IMR-90 (cell line): ENCODE measurements around the gene DNAH3.

Source experiments
- BHLHE40 ChIP-seq: fragments of 150-350 bp; IDR thresholded peaks from 2 replicates; pipeline ENCODE4 v1.6.1; 2016; ENCODE audit warnings: mild to moderate bottlenecking, low read depth, low read length
- CEBPB ChIP-seq: IDR thresholded peaks from 2 replicates; pipeline ENCODE4 v1.6.1; 2012; ENCODE audit warnings: low read depth, low read length, improper control_type of control experiment
- CHD1 ChIP-seq: IDR thresholded peaks from 2 replicates; pipeline ENCODE4 v1.6.1; 2012; ENCODE audit warnings: low read depth, low read length, improper control_type of control experiment
- CTCF ChIP-seq: conservative IDR thresholded peaks from 2 replicates; pipeline ENCODE4 v1.5.1; 2012; ENCODE audit warnings: mild to moderate bottlenecking, low read depth, low read length, improper control_type of control experiment
- FOS ChIP-seq: fragments of 150-350 bp; IDR thresholded peaks from 2 replicates; pipeline ENCODE4 v1.6.1; 2016; ENCODE audit warnings: low read depth, low read length
- MAFK ChIP-seq: IDR thresholded peaks from 2 replicates; pipeline ENCODE4 v1.6.1; 2012; ENCODE audit warnings: low read depth, low read length, improper control_type of control experiment
- MAZ ChIP-seq: IDR thresholded peaks from 2 replicates; pipeline ENCODE4 v1.6.1; 2012; ENCODE audit warnings: low read depth, mild to moderate bottlenecking, low read length, improper control_type of control experiment, moderate library complexity, borderline replicate concordance
- MXI1 ChIP-seq: IDR thresholded peaks from 2 replicates; pipeline ENCODE4 v1.6.1; 2012; ENCODE audit warnings: low read depth, mild to moderate bottlenecking, low read length, moderate library complexity, borderline replicate concordance
- POLR2A ChIP-seq: IDR thresholded peaks from 2 replicates; pipeline ENCODE4 v1.6.1; 2012; ENCODE audit warnings: mild to moderate bottlenecking, low read depth, low read length
- RAD21 ChIP-seq: IDR thresholded peaks from 2 replicates; pipeline ENCODE4 v1.6.1; 2012; ENCODE audit warnings: low read length, improper control_type of control experiment
- RCOR1 ChIP-seq: IDR thresholded peaks from 2 replicates; pipeline ENCODE4 v1.6.1; 2012; ENCODE audit warnings: mild to moderate bottlenecking, low read length, improper control_type of control experiment; ENCODE audit not compliant: insufficient replicate concordance
- SMC3 ChIP-seq: fragments of 150-350 bp; IDR thresholded peaks from 2 replicates; pipeline ENCODE4 v1.6.1; 2016; ENCODE audit warnings: low read depth, mild to moderate bottlenecking, antibody characterized with exemption, low read length, moderate library complexity
- TF ChIP-seq, protein P1 (sequence below): fragments of 150-350 bp; IDR thresholded peaks from 2 replicates; pipeline ENCODE4 v1.6.1; 2017; ENCODE audit warnings: mild to moderate bottlenecking, antibody characterized with exemption, low read length, low read depth

DNA sequence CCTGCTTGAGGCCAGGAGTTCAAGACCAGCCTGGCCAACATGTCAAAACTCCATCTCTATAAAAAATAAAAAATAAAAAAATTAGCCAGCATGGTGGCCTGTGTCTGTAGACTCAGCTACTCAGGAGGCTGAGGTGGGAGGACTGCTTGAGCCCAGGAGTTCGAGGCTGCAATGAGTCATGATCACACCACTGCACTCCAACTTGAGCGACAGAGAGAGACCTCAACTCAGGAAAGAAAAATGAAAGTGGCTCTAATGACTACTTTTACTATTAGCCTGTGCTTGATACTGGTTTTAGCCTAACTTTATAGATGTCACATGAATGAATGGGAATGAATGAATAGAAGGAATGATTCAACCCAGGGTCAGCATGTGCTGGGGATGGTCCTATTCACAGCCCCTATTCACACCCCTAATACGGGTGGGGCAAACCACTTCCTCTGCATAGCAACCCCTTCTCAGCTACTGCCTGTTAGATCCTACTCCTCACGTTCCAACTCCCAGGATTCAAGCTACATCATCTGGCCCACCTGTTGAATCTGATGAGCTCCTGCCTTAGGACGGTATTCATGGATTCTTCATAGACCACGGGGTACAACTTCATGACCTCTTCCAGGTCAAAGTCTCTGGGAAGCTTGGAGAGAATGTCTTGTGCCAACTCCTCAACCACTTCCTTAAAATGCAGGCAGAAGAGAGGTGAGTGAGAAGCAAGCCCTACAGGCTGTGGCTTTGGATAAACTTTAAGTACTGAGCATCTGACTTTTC is 209.6 kb downstream of the DNAH3 start:
- no peak for TF ChIP-seq CTCF
- TF ChIP-seq RAD21, result no peak
- TF ChIP-seq FOS, result no peak
- no peak for TF ChIP-seq POLR2A
- no peak for TF ChIP-seq MAFK
- no peak for TF ChIP-seq BHLHE40
- TF ChIP-seq CHD1, result no peak
- TF ChIP-seq RCOR1, result no peak
- no peak for TF ChIP-seq CEBPB
- TF ChIP-seq MXI1, result no peak
- TF ChIP-seq SMC3, result no peak
- TF ChIP-seq, protein P1, sequence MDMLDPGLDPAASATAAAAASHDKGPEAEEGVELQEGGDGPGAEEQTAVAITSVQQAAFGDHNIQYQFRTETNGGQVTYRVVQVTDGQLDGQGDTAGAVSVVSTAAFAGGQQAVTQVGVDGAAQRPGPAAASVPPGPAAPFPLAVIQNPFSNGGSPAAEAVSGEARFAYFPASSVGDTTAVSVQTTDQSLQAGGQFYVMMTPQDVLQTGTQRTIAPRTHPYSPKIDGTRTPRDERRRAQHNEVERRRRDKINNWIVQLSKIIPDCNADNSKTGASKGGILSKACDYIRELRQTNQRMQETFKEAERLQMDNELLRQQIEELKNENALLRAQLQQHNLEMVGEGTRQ, result no peak
- no peak for TF ChIP-seq MAZ
